ENCODE data around the gene SEPSECS. TPM values are rescaled to one million over a fixed set of nuclear protein-coding genes. Genes with fewer than 3 reads are reported as not detected.
A peak's percentile ranks its signal among the peaks of the same experiment; 100 is the strongest.

Gene SEPSECS
- total and polyA plus RNA-seq, 2 of the 13 experiments (the other 11 are each of a cell fraction or from before 2014, with no cell fraction given), result 9.4 to 14.3 TPM

- TF ChIP-seq AHDC1 (CRISPR knock-in tag; IDR thresholded peaks at IDR 0.05; ENCODE audit: borderline replicate concordance) (0 out of 2 replicates have a peak, but pooled peaks have one; percentile 39), NFIB (CRISPR knock-in tag; IDR thresholded peaks at IDR 0.05; ENCODE audit: borderline replicate concordance) (0 out of 2 replicates have a peak, but pooled peaks have one; percentile 52), HNRNPH1 (optimal IDR thresholded peaks at IDR 0.05; ENCODE audit: low read depth, low read length) (no peak), KDM4B (CRISPR knock-in tag; IDR thresholded peaks at IDR 0.05) (peak; percentile 54), ZSCAN12 (CRISPR knock-in tag; IDR thresholded peaks at IDR 0.05) (no peak; the same call in 1 of the 2 replicates), ZNF460 (CRISPR knock-in tag; IDR thresholded peaks at IDR 0.05; ENCODE audit: borderline replicate concordance) (no peak), ARNTL (CRISPR knock-in tag; IDR thresholded peaks at IDR 0.05) (no peak), NRL (CRISPR knock-in tag; IDR thresholded peaks at IDR 0.05; ENCODE audit: borderline replicate concordance) (peak; percentile 93), AHR (CRISPR knock-in tag; IDR thresholded peaks at IDR 0.05) (peak; percentile 64; the same call in 1 of the 2 replicates), SP2 (CRISPR knock-in tag; IDR thresholded peaks at IDR 0.05) (no peak), ZNF598 (CRISPR knock-in tag; IDR thresholded peaks at IDR 0.05; ENCODE audit: borderline replicate concordance) (no peak)
- TF ChIP-seq, protein P1, sequence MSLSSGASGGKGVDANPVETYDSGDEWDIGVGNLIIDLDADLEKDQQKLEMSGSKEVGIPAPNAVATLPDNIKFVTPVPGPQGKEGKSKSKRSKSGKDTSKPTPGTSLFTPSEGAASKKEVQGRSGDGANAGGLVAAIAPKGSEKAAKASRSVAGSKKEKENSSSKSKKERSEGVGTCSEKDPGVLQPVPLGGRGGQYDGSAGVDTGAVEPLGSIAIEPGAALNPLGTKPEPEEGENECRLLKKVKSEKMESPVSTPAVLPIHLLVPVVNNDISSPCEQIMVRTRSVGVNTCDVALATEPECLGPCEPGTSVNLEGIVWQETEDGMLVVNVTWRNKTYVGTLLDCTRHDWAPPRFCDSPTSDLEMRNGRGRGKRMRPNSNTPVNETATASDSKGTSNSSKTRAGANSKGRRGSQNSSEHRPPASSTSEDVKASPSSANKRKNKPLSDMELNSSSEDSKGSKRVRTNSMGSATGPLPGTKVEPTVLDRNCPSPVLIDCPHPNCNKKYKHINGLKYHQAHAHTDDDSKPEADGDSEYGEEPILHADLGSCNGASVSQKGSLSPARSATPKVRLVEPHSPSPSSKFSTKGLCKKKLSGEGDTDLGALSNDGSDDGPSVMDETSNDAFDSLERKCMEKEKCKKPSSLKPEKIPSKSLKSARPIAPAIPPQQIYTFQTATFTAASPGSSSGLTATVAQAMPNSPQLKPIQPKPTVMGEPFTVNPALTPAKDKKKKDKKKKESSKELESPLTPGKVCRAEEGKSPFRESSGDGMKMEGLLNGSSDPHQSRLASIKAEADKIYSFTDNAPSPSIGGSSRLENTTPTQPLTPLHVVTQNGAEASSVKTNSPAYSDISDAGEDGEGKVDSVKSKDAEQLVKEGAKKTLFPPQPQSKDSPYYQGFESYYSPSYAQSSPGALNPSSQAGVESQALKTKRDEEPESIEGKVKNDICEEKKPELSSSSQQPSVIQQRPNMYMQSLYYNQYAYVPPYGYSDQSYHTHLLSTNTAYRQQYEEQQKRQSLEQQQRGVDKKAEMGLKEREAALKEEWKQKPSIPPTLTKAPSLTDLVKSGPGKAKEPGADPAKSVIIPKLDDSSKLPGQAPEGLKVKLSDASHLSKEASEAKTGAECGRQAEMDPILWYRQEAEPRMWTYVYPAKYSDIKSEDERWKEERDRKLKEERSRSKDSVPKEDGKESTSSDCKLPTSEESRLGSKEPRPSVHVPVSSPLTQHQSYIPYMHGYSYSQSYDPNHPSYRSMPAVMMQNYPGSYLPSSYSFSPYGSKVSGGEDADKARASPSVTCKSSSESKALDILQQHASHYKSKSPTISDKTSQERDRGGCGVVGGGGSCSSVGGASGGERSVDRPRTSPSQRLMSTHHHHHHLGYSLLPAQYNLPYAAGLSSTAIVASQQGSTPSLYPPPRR (CRISPR knock-in tag; IDR thresholded peaks at IDR 0.05; ENCODE audit: borderline replicate concordance), result no peak
- TF ChIP-seq, protein P2, sequence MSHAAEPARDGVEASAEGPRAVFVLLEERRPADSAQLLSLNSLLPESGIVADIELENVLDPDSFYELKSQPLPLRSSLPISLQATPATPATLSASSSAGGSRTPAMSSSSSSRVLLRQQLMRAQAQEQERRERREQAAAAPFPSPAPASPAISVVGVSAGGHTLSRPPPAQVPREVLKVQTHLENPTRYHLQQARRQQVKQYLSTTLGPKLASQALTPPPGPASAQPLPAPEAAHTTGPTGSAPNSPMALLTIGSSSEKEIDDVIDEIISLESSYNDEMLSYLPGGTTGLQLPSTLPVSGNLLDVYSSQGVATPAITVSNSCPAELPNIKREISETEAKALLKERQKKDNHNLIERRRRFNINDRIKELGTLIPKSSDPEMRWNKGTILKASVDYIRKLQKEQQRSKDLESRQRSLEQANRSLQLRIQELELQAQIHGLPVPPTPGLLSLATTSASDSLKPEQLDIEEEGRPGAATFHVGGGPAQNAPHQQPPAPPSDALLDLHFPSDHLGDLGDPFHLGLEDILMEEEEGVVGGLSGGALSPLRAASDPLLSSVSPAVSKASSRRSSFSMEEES (CRISPR knock-in tag; IDR thresholded peaks at IDR 0.05), result 0 out of 2 replicates have a peak, but pooled peaks have one; percentile 8
- TF ChIP-seq, protein P3, sequence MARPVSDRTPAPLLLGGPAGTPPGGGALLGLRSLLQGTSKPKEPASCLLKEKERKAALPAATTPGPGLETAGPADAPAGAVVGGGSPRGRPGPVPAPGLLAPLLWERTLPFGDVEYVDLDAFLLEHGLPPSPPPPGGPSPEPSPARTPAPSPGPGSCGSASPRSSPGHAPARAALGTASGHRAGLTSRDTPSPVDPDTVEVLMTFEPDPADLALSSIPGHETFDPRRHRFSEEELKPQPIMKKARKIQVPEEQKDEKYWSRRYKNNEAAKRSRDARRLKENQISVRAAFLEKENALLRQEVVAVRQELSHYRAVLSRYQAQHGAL (CRISPR knock-in tag; IDR thresholded peaks at IDR 0.05; ENCODE audit: not compliant biosample characterization), result peak; percentile 67
Measured at GRCh38 chr4:25159837-25160713, at the start of gene SEPSECS (continued).
